Mucosa of stomach (tissue), 1 donor: ENCODE data around the gene SIGLEC7.

Source experiments
- H3K27me3 ChIP-seq: one replicate; pipeline ENCODE4 v1.7.0; 2013; ENCODE audit warnings: mild to moderate bottlenecking, low read length; ENCODE audit not compliant: control insufficient read depth, insufficient read depth
- H3K36me3 ChIP-seq: one replicate; pipeline ENCODE4 v1.7.0; 2013; ENCODE audit warnings: low read length; ENCODE audit not compliant: control insufficient read depth, insufficient read depth
- H3K4me1 ChIP-seq: one replicate; pipeline ENCODE4 v1.7.0; 2013; ENCODE audit warnings: mild to moderate bottlenecking, low read length; ENCODE audit not compliant: control insufficient read depth, insufficient read depth
- H3K4me3 ChIP-seq: one replicate; pipeline ENCODE4 v1.7.0; 2013; ENCODE audit warnings: low read length
- H3K9ac ChIP-seq: one replicate; pipeline ENCODE4 v1.7.0; 2013; ENCODE audit warnings: mild to moderate bottlenecking, low read length, moderate library complexity
- H3K9me3 ChIP-seq: one replicate; pipeline ENCODE4 v1.7.0; 2013; ENCODE audit warnings: mild to moderate bottlenecking, low read length, moderate library complexity; ENCODE audit not compliant: control insufficient read depth
- donor health status: Pancreatic carcinoma.

Gene SIGLEC7

GRCh38 chr19:51144482-51145045 lies 2.5 kb downstream of the SIGLEC7 start:
- Histone ChIP-seq H3K9ac (no peak overlapping the region), H3K27me3 (peaks cover 3% of the 10 kb centered on the region), H3K4me1 (no peaks in the 10 kb centered on the region), H3K9me3 (no peaks in the 10 kb centered on the region), H3K4me3 (no peak overlapping the region), H3K36me3 (no peaks in the 10 kb centered on the region)

DNA sequence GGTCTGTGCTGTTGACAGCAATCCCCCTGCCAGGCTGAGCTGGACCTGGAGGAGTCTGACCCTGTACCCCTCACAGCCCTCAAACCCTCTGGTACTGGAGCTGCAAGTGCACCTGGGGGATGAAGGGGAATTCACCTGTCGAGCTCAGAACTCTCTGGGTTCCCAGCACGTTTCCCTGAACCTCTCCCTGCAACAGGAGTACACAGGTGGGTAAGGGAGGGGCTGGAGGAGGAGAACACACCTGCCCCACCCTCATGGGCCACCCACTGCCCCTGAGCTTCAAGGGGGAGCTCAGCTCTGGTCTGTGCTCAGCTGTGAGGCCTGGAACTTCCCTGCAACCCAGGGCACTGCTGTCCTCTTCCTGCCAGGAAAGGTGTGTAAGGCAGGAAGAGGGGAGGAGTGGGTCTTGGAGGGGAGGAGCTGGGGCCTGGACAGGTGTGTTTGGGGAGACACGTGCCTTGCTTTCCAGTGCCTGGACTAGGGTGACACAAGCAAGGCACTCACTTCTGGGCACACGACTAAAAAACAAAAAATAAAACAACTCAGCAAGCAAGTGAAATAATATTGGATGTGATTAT lies 3.9 kb downstream of the SIGLEC7 start:
- peaks cover 3% of the 10 kb centered on the region for H3K27me3 ChIP-seq
- H3K9me3 ChIP-seq: no peaks in the 10 kb centered on the region
- H3K9ac ChIP-seq: no peak overlapping the region
- H3K36me3 ChIP-seq: no peaks in the 10 kb centered on the region
- no peak overlapping the region for H3K4me3 ChIP-seq
- H3K4me1 ChIP-seq: no peaks in the 10 kb centered on the region

GRCh38 chr19:51146751-51147150 lies 4.7 kb downstream of the SIGLEC7 start:
- Histone ChIP-seq H3K27me3 (peaks cover under 1% of the 10 kb centered on the region), H3K9ac (no peak overlapping the region), H3K4me1 (no peaks in the 10 kb centered on the region), H3K9me3 (no peaks in the 10 kb centered on the region), H3K36me3 (no peaks in the 10 kb centered on the region), H3K4me3 (no peak overlapping the region)

- no peaks in the 10 kb centered on the region for H3K27me3 ChIP-seq
- no peak overlapping the region for H3K9ac ChIP-seq
- H3K4me3 ChIP-seq: no peak overlapping the region
Observed at GRCh38 chr19:51147663-51148062, 5.6 kb downstream of the SIGLEC7 start.

DNA sequence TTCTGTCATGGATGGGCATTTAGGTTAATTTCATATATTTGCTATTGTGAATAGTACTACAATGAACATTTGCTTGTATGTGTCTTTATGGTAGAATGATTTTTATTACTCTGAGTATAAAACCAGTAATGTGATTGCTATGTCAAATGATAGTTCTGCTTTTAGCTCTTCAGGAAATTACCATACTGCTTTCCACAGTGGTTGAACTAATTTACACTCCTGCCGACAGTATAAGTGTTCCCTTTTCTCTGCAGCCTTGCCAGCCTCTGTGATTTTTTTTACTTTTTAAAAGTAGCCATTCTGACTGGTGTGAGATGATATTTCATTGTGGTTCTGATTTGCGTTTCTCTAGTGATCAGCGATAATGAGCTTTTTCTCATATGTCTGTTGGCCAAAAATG lies 6.5 kb downstream of the SIGLEC7 start:
- no peak overlapping the region for H3K4me3 ChIP-seq
- no peaks in the 10 kb centered on the region for H3K36me3 ChIP-seq
- no peak overlapping the region for H3K9ac ChIP-seq
- no peaks in the 10 kb centered on the region for H3K4me1 ChIP-seq
- H3K27me3 ChIP-seq: no peaks in the 10 kb centered on the region
- no peaks in the 10 kb centered on the region for H3K9me3 ChIP-seq

More at GRCh38 chr19:51147663-51148062, 5.6 kb downstream of the SIGLEC7 start:
- Histone ChIP-seq H3K36me3 (no peaks in the 10 kb centered on the region), H3K9me3 (no peaks in the 10 kb centered on the region), H3K4me1 (no peaks in the 10 kb centered on the region)

DNA sequence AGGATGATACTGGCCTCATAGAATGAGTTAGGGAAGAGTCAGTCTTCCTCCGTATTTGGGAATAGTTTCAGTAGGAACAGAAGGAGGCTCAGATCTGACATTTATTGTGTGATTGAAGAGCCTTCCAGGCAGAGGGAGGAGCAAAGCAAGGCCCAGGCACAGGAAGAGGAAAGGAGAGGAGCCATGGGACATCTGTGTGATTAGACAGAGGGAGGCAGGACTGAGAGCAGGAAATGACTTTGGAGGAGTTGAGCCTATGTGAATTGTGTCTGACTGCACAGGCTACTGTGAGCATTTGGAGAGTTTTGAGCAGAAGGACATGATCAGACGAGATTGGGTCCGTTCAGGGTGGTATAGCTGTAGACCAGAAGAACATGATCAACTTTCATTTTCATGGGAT lies 8.5 kb downstream of the SIGLEC7 start:
- Histone ChIP-seq H3K9ac (no peak overlapping the region), H3K4me3 (no peak overlapping the region)

DNA sequence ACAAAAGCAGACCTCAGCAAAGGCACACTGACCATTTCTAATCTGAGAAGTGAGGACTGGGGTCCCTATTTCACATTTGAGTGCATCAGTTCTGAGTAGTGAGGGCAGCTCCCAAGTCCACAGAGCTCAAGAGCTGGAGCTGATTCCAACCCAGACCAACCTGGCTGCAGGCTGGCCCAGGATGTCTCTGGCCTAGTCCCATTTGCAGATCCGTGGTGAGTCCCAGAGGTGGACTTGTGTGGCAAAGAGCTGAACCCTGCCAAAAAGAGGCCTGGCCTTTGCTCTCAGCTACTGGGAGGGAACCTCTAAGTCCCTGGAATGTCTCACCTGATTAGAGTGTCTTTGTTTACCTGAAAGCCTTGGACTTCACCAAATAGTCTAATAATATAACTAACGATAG lies 14.6 kb downstream of the SIGLEC7 start:
- Histone ChIP-seq H3K27me3 (no peaks in the 10 kb centered on the region), H3K4me3 (no peak overlapping the region), H3K4me1 (no peaks in the 10 kb centered on the region), H3K9me3 (no peaks in the 10 kb centered on the region), H3K9ac (no peak overlapping the region), H3K36me3 (no peaks in the 10 kb centered on the region)

More for the DNA sequence above, 8.5 kb downstream of the SIGLEC7 start:
- no peaks in the 10 kb centered on the region for H3K27me3 ChIP-seq
- H3K9me3 ChIP-seq: no peaks in the 10 kb centered on the region
- H3K4me1 ChIP-seq: no peaks in the 10 kb centered on the region
- no peaks in the 10 kb centered on the region for H3K36me3 ChIP-seq

DNA sequence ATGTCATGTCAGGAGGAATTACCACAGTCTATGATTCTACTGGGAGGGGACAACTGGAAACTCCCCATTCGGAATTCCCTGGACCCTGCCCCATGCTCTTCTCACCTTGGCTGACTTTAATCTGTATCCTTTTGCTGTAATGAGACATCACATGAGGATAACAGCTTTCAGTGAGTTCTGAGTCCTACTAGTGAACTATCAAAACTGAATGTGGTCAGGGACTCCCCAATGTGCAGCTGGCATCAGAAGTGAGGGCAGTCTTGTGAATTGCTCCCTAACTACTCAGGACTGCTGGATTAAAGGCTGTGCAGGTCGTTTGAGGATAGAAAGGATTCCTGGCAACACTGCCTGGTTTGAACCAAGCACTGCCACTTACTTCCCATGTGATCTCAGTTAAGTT lies 15.2 kb downstream of the SIGLEC7 start:
- Histone ChIP-seq H3K36me3 (no peaks in the 10 kb centered on the region), H3K9ac (no peak overlapping the region), H3K4me3 (no peak overlapping the region), H3K9me3 (no peaks in the 10 kb centered on the region), H3K4me1 (no peaks in the 10 kb centered on the region), H3K27me3 (no peaks in the 10 kb centered on the region)

DNA sequence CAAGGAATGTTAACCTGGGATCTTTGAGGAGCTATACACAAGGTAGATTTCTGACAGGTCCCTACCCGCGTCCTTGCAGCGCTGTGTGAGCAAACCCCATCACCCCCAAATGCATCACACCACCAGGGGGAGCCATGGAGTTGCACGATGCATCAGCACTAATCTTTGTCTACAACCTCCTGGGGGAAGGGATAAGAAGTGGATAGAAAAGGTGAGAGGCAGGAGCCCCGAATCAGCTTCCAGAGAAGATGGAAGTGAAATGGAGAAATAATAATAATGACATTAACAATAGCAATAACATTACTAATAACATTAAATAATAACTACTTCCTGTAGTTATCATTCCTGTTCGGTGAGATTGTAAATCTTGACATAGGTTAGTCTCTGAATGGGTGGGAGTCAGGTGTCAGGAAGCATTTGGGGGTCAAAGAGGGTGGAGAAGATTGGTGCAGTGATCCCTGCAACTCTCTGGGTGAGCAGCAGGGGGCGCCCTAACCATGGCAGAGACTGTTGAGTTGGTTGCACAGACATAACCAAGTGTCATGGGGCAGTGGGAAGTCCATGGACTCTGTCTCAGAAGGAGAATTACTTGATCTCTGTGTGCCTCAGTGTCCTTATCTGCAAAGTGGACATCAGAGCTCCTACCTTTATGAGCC lies 16.5 kb downstream of the SIGLEC7 start:
- Histone ChIP-seq H3K36me3 (no peaks in the 10 kb centered on the region), H3K4me3 (no peak overlapping the region), H3K9me3 (no peaks in the 10 kb centered on the region), H3K4me1 (no peaks in the 10 kb centered on the region), H3K9ac (no peak overlapping the region), H3K27me3 (no peaks in the 10 kb centered on the region)

DNA sequence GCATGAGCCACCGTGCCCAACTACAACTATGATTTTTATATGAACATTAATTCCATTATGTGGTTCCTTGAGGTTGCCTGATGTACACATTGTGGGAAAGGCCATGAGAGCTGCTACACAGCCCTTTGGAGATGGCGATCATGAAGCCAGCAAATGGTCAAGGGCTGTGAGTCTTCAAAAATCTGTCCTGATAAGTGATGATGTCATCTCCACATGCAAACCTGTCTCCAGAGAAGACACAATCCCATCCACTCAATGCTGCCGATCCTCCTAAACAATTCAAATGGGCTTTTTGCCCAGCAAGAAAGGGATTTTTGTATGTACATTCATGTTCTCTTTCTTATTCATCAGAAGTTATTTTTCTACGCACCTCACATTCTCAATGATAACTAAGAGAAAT lies 17.6 kb downstream of the SIGLEC7 start:
- H3K27me3 ChIP-seq: no peaks in the 10 kb centered on the region
- H3K36me3 ChIP-seq: no peaks in the 10 kb centered on the region
- H3K4me3 ChIP-seq: no peak overlapping the region
- H3K9ac ChIP-seq: no peak overlapping the region
- H3K9me3 ChIP-seq: no peaks in the 10 kb centered on the region
- H3K4me1 ChIP-seq: no peaks in the 10 kb centered on the region

DNA sequence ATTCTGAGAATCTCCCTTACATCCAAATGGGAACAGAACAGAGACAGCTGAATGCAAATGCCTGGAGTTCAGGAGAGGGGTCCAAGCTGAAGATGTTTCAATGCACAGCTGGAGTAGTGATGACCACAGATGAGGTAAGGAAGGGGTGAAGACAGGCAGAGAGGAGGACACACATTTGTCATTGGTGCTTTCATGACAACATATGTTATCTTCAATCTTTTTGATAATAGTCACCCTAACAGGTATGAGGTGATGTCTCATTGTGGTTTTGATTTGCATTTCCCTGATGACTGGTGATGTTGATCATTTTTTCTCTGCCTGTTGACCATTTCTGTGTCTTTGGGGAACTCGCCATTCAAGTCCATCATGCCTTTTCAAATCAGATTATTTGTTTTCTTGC lies 19.2 kb downstream of the SIGLEC7 start:
- Histone ChIP-seq H3K4me3 (no peak overlapping the region), H3K9ac (no peak overlapping the region), H3K36me3 (no peaks in the 10 kb centered on the region), H3K4me1 (no peaks in the 10 kb centered on the region), H3K9me3 (no peaks in the 10 kb centered on the region), H3K27me3 (no peaks in the 10 kb centered on the region)

- Histone ChIP-seq H3K4me1 (no peaks in the 10 kb centered on the region), H3K36me3 (no peaks in the 10 kb centered on the region), H3K9ac (no peak overlapping the region), H3K9me3 (no peaks in the 10 kb centered on the region), H3K27me3 (no peaks in the 10 kb centered on the region), H3K4me3 (no peak overlapping the region)
Observed at GRCh38 chr19:51161867-51162496, 19.9 kb downstream of the SIGLEC7 start.
